ENCODE data around the gene DAPK3.
"Not testable (repeated sequence)": the region's sequence is repeated elsewhere in the genome, so short reads cannot be mapped to it uniquely, and the experiment has no call there.

The DAPK3 gene

GRCh38 chr19:3970808-3971598 lies at the start of gene DAPK3:
TSS of gene DAPK3 (minus strand) at chr19:3971099. CDS start at chr19:3969735, 1,364 bp downstream.
- peak; percentile 94 for DNase-seq (ENCODE audit: low spot score)

GRCh38 chr19:4019578-4019977 lies 48.7 kb upstream of the DAPK3 start:
- DNase-seq (ENCODE audit: low spot score), result no peak

- no peak for DNase-seq (ENCODE audit: low spot score)
These were observed 48.0 kb upstream of the DAPK3 start for GRCh38 chr19:4018775-4019504.

GRCh38 chr19:4018140-4018613 lies 47.3 kb upstream of the DAPK3 start:
- DNase-seq (ENCODE audit: low spot score), result no peak

GRCh38 chr19:4016903-4017638 lies 46.2 kb upstream of the DAPK3 start:
- no peak for DNase-seq (ENCODE audit: low spot score)

DNA sequence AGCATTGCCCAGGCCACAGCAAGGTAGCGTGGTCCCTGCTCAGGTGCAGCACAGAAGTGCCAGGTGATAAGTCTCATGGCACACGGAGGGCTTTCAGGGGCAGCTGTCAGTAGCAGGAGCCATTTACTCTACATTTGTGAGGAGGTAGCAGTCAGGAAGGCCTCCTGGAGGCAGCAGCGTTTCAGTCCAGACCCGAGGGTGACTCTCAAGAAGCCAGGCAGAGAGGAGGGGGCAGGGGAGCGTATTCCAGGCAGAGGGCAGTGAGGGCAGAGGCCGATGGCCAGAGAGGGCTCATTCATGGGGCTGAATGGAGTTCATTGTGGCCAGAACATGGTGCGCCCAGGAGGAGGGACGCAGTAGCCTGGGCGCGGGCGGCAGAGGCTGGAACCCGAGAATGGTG lies 45.6 kb upstream of the DAPK3 start:
- no peak for DNase-seq (ENCODE audit: low spot score)

- no peak for DNase-seq (ENCODE audit: low spot score)
These were observed 45.0 kb upstream of the DAPK3 start for GRCh38 chr19:4015705-4016402.

DNA sequence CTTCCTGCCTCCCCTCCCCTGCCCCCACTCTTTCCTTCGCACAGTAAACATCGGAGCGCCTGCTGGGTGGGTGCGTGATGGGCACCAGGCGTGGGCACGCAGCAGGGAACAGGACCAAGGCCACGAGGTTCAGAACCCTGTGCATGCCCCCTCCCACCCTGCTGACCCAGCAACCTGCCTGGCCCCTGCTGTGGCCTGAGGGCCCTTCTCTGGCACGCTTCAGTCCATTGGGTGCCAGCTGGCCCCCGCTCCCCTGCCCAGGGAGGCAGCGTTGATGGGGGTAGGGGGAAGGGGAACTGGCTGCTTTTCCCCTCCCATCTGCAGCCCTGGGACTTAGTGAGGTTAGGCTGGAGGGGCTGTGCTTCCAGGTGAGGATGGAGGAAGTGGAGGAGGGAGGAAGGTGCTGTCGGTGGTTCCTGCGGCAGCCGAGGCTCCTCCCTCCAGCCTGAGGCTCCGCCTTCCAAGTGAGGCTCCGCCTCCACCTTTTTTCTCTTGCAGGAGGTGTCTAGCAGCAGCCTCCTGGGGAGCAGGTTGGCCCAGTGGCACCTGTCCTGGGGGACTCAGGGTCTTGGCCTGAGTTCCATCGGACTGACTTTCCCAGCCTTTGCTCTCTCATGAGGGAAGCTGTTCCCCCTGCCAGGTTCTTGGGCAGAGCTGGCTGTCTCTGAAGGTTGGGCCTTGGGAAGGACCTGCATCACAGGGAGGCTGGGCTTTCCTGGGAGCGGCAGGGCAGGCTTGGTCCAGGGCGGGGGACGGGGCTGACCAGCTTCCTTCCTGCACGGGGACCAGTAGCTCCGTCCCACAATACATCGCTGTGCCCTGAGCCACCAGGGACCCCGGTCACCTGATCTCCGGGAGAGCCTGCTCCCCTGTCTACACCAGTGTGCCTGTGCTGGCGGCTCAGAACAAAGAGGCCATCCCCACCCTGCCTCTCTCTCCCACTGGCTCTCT lies 43.9 kb upstream of the DAPK3 start:
- DNase-seq (ENCODE audit: low spot score), result no peak

DNA sequence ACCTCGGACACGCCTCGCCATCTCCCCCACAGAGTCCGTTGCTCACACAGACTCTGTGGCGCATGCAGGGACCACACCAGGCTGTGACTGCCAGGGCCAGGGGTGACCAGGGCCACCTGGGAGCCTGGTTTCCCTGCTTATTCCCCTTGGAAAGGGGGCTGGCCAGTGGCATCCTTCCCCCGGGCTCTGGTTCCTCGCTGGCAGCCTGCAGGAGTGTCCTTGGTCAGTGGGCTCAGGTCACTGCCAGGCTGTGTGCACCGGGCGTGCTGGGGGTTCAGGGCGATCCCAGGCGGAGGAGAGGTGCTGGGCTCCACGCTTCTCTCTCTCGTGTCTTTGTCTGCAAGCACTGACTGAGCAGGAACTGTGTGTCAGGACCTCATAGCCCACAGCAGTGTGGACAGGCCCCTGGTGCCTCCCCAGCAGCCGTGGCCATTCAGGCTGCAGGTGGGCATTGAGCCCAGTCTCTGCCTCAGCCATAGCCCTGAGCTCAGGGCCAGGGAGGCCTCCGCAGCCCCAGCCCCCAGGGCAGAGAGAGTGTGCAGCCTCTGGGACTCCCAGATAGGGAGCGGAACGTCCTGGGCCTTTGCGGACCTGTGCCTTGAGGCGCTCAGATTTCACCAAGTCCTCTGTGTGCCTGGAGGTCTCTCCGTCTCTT lies 43.1 kb upstream of the DAPK3 start:
- no peak for DNase-seq (ENCODE audit: low spot score)

- DNase-seq (ENCODE audit: low spot score), result no peak
These were observed 42.2 kb upstream of the DAPK3 start for GRCh38 chr19:4012975-4013634.

- no peak for DNase-seq (ENCODE audit: low spot score)
These were observed 41.4 kb upstream of the DAPK3 start for GRCh38 chr19:4012092-4012974.

GRCh38 chr19:4011430-4011829 lies 40.5 kb upstream of the DAPK3 start:
- not testable (repeated sequence) for DNase-seq (ENCODE audit: low spot score)

- DNase-seq (ENCODE audit: low spot score), result no peak
These were observed 39.9 kb upstream of the DAPK3 start for GRCh38 chr19:4010808-4011110.

DNA sequence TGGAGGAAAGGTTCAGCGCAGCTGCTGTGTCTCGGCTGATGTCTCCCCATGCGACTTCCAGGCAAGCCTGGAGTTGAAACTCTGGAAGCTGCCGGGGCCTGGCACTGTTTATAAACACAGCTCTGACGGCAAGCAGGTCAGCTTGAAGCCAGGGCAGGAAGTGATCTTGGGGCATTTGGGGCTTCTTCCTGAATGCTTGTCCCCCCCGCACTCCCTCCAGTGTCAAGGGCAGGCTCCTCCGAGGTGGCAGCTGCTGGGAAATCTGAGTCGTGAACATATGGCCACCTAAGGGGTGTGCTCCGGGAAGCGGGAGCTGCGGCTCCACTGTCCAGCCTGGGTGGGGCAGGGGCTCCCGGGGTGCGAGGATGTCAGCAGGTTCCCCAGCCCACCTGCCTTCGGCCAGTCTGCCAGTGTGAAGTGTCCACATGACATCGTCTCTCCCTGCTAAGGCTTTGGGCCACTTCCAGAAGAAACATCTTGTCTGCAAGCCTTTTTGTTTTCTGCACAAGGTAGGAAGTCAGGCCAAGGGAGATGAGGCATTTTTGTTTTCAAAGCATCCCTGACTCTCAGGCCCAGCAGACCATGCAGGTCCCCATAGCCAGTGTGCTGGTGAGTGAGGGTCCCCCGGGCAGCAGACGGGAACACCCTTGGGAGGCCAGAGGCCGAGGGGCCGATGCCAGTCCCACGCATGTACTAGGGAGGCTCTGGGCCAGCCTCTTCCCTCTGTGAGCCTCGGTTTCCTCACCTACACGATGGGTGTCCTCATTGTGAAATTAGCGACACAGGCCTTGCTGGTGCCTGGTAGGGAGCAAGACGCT lies 39.3 kb upstream of the DAPK3 start:
- DNase-seq (ENCODE audit: low spot score), result peak; percentile 48

GRCh38 chr19:4007836-4008539 lies 37.1 kb upstream of the DAPK3 start:
- no peak for DNase-seq (ENCODE audit: low spot score)

- peak; percentile 100 for DNase-seq (ENCODE audit: low spot score)
These were observed 36.3 kb upstream of the DAPK3 start, which contains the start of gene PIAS4 for GRCh38 chr19:4007021-4007835. TSS of gene PIAS4 (plus strand) at chr19:4007736. CDS start at chr19:4007761, 25 bp downstream.

Measured in AG08396 (cell line).